ENCODE results near the gene CD28. TPM values are rescaled to one million over a fixed set of nuclear protein-coding genes. Genes with fewer than 3 reads are reported as not detected.

CD28 gene
- total and polyA plus RNA-seq, 9 of the 15 experiments (the other 6 are each of a cell fraction or from before 2014, with no cell fraction given) = 0.01 to 0.11 TPM; not detected in 7

DNA sequence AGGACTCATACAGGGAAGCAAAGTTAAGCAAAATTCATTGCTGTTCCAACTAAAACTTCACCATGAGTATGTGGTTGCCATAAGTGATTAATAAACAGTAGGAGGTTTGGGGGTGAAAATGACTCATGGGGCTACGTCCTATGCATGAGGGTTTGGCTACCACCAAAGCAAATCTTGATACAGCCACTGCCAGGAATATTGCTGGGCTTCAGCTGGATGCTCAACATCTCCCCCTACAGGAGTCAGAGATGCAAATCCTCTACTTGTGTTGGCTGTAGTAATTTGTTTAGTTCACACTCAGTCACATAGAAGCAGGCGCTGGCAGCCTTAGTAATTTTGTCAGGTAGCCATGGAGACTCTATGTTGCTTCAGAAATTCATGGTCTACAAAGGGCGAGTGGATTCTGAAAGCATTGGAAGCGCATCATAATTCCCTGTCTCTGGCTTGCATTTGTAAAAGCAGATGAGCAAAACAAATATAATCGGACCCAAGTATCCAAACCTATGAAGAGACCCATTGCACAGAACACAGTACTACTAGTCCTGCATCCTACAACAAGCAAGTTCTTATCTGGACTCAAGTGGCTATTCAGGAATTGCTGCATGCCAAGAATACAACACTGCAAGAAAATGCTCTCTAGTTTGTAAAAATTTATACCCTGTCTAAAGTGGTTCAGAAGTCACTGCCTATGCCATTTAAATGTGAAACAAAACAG lies 76.0 kb downstream of the CD28 start:
- BruUV-seq (replicated peaks) = no TSS peak
- ATAC-seq (peak; percentile 71), DNase-seq (ENCODE audit: extremely low read depth in 1 of 4, low spot score in 3 of 4) (peak; percentile 11 to 44 (median 17)), FAIRE-seq (peak; percentile 63)
- H3K79me2 ChIP-seq (ENCODE audit: control insufficient read depth, insufficient read depth, low read length) = no peaks in the 10 kb centered on the region
- no peak overlapping the region for H3K27ac ChIP-seq (ENCODE audit: extremely low read depth, low read depth, low read length)
- H3K4me3 ChIP-seq = no peak overlapping the region
- H3K9ac ChIP-seq (ENCODE audit: insufficient read depth in 1 of 2, low read depth in 2 of 2, low read length in 2 of 2) = no peak overlapping the region
- no peak overlapping the region for H3K4me2 ChIP-seq (ENCODE audit: insufficient read depth, low read length)
- H3K9me1 ChIP-seq (ENCODE audit: control insufficient read depth, insufficient read depth, low read length) = no peaks in the 10 kb centered on the region
- H3K27me3 ChIP-seq (ENCODE audit: control insufficient read depth in 2 of 2, insufficient read depth in 2 of 2, low read length in 2 of 2) = no peaks in the 10 kb centered on the region; a peak in 1 of 5 replicates
- intact Hi-C loops (cut with micrococcal nuclease) (no loop called here), in situ Hi-C loops (cut with MboI) (no loop called here)
- no peaks in the 10 kb centered on the region for H3K36me3 ChIP-seq (ENCODE audit: control insufficient read depth, insufficient read depth, low read length)
- H4K20me1 ChIP-seq (replicated peaks; ENCODE audit: control insufficient read depth, insufficient read depth, low read length) = no peaks in the 10 kb centered on the region
- POLR2A ChIA-PET = interaction anchor here (0.6 kb wide), 1 partner anchor 27 kb away, joined by 3 read pairs; no protein-coding TSS in a partner anchor
- H2AFZ ChIP-seq (ENCODE audit: low read depth, low read length) = no peak overlapping the region
- CTCF ChIA-PET (ENCODE audit: low intra/inter-chr PET ratio) = no interaction called here
- WGBS (ENCODE audit: insufficient coverage, low coverage, missing lambda C conversion rate) = 4% methylated on average over 5 of the region's 5 CpGs
- TF ChIP-seq KLF16 (IDR thresholded peaks at IDR 0.05) (no peak), ZFPM2 (CRISPR knock-in tag; IDR thresholded peaks at IDR 0.05) (no peak), RAD21 (CRISPR knock-in tag; conservative IDR thresholded peaks at IDR 0.05 in 1 of 2, IDR thresholded peaks at IDR 0.05 in 1 of 2) (peak in 1 of 2 experiments; percentile 46; a peak in 2 of 4 replicates), HNRNPUL1 (IDR thresholded peaks at IDR 0.05; ENCODE audit: low read length) (no peak), ATF7 (IDR thresholded peaks at IDR 0.05) (no peak), HMBOX1 (IDR thresholded peaks at IDR 0.05) (no peak), FOXJ2 (tag; IDR thresholded peaks at IDR 0.05) (no peak), KLF1 (tag; IDR thresholded peaks at IDR 0.05) (no peak), MAZ (CRISPR knock-in tag; conservative IDR thresholded peaks at IDR 0.05 in 1 of 2, IDR thresholded peaks at IDR 0.05 in 1 of 2) (no peak)
- TF ChIP-seq, protein P1, sequence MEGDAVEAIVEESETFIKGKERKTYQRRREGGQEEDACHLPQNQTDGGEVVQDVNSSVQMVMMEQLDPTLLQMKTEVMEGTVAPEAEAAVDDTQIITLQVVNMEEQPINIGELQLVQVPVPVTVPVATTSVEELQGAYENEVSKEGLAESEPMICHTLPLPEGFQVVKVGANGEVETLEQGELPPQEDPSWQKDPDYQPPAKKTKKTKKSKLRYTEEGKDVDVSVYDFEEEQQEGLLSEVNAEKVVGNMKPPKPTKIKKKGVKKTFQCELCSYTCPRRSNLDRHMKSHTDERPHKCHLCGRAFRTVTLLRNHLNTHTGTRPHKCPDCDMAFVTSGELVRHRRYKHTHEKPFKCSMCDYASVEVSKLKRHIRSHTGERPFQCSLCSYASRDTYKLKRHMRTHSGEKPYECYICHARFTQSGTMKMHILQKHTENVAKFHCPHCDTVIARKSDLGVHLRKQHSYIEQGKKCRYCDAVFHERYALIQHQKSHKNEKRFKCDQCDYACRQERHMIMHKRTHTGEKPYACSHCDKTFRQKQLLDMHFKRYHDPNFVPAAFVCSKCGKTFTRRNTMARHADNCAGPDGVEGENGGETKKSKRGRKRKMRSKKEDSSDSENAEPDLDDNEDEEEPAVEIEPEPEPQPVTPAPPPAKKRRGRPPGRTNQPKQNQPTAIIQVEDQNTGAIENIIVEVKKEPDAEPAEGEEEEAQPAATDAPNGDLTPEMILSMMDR (IDR thresholded peaks at IDR 0.05 in 2 of 3, conservative IDR thresholded peaks at IDR 0.05 in 1 of 3; ENCODE audit: insufficient read depth in 2 of 3, low read depth in 1 of 3, low read length in 3 of 3) = peak; percentile 40 to 59 (median 52); a peak in 4 of 6 replicates
- TF ChIP-seq, protein P2, sequence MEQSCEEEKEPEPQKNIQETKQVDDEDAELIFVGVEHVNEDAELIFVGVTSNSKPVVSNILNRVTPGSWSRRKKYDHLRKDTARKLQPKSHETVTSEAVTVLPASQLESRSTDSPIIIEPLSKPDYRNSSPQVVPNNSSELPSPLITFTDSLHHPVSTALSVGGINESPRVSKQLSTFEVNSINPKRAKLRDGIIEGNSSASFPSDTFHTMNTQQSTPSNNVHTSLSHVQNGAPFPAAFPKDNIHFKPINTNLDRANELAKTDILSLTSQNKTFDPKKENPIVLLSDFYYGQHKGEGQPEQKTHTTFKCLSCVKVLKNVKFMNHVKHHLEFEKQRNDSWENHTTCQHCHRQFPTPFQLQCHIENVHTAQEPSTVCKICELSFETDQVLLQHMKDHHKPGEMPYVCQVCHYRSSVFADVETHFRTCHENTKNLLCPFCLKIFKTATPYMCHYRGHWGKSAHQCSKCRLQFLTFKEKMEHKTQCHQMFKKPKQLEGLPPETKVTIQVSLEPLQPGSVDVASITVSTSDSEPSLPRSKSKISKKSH (CRISPR knock-in tag; IDR thresholded peaks at IDR 0.05) = no peak
- no peaks in the 10 kb centered on the region for H3K9me3 ChIP-seq (replicated peaks; ENCODE audit: control insufficient read depth, insufficient read depth, low read depth, low read length)
- H3K4me1 ChIP-seq (replicated peaks in 1 of 2; ENCODE audit: control insufficient read depth in 2 of 2, insufficient read depth in 2 of 2, low read length in 2 of 2) = no peaks in the 10 kb centered on the region

Measured in K562 (cell line).